HG03066 (cell line): ENCODE measurements around the gene SRPK1.

Source experiments
- ATAC-seq: cut with Tn5 transposase; IDR thresholded peaks from one replicate; pipeline ENCODE4 v1.9.1; 2021; ENCODE audit warnings: low read depth; ENCODE audit not compliant: unreplicated experiment

SRPK1 gene

DNA sequence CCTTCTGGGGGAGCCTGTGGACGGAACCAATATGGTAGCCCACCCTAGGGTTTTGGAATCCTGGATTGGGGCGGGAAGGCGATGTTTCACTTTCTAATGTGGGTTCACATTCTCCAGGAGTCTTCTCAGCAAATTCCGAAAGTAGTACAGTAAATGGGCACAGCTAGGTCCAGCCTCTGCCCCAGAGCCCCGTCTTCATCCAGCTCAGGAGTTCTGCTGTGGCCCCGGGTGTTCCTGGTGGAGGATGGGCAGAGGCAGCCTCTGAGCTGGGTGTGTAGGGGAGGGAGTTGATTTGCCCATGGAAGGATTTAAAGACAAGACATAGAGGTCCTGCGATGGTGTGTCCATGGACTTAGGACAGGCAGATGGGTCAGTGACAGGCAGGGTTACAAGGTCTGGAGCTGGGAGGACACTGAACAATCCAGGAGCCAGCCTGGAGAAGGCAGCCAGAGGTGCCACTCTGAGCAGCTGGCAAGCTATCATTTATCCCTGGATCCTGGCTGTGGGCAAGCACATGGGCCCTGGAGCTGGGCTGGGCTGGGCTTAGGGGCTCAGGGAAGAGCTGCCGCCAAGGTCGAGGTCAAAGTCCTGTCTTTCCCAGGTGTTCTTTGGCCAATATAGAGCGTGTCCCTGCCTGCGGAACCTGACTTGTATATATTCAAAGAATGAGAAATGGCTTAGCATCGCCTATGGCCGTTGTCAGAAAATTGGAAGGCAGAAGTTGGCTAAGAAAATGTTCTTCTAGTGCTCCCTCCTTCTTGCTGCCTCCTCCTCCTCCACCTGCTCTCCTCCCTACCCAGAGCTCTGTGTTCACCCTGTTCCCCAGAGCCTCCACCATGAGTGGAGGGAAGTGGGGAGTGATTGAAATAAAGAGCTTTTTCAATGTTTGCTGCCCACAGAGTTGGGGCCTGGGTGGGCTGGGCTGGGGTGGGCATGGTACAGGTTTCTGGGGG, 133.4 kb downstream of the SRPK1 start:
- ATAC-seq, result no peak

GRCh38 chr6:35786810-35787209, 134.1 kb downstream of the SRPK1 start:
- ATAC-seq, result no peak

DNA sequence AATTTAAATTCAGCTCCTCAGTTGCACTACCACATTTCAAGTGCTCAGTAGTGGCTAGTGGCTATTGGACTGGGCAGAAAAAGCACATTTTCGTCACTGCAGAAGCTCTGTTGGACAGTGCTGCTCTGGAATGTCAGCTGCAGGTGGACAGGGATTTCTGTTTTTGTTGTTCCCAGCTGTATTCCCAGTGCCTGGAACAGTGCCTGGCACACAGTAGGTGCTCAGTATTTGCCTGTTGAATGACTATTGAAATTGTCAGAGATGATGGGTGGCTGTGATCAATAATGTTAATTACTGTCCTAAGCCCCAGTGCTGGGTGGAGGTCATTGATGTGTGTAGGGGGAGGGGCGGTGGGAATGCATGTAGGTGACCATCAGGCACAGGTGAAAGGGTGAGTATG, 134.6 kb downstream of the SRPK1 start:
- ATAC-seq, result no peak

- ATAC-seq, result no peak
These were observed 136.7 kb downstream of the SRPK1 start for GRCh38 chr6:35784200-35784599.
